Ovary (tissue), 9 donors: ENCODE results near the gene EEFSEC. TPM values are rescaled to one million over a fixed set of nuclear protein-coding genes. Genes with fewer than 3 reads are reported as not detected.

ENCODE experiments used
- DNase-seq, 5 donors: peaks; one replicate each; pipeline ENCODE4 v3.0.0-alpha.2; 2019 to 2020
- H3K27ac ChIP-seq, 2 donors: fragments of 200-600 bp; one replicate each; pipeline versions ENCODE4 v1.5.1 to v1.8.0; 2019 to 2022
- H3K27me3 ChIP-seq: fragments of 200-600 bp; one replicate; pipeline ENCODE4 v1.8.0; 2022
- H3K36me3 ChIP-seq: fragments of 200-600 bp; sonication (generic); one replicate; pipeline ENCODE4 v1.5.1; 2019
- H3K4me1 ChIP-seq: one replicate; pipeline ENCODE4 v1.8.1; 2013; ENCODE audit warnings: mild to moderate bottlenecking, moderate library complexity; ENCODE audit not compliant: insufficient read depth
- H3K4me3 ChIP-seq: fragments of 200-600 bp; sonication (generic); one replicate; pipeline ENCODE4 v1.5.1; 2017
- H3K9me3 ChIP-seq, 2 donors: fragments of 200-600 bp in 1 of 2; sonication (generic) in 1 of 2; one replicate each; pipeline versions ENCODE4 v1.5.1 to v1.8.1; 2013 to 2019; ENCODE audit warnings: mild to moderate bottlenecking in 1 of 2, moderate library complexity in 1 of 2
- CTCF ChIP-seq, 3 donors: fragments of 450-650 bp in 2 of 3; fragments of 200-600 bp in 1 of 3; IDR thresholded peaks; one replicate each; pipeline versions ENCODE4 v1.5.1 to v1.8.0; 2016 to 2022; ENCODE audit warnings: antibody characterized with exemption in 3 of 3, mild to moderate bottlenecking in 1 of 3
- EP300 ChIP-seq: sonication (generic); formaldehyde crosslinking; IDR thresholded peaks from one replicate; pipeline ENCODE4 v1.6.1; 2017; ENCODE audit warnings: antibody characterized with exemption
- POLR2A ChIP-seq: fragments of 450-650 bp; IDR thresholded peaks from one replicate; pipeline ENCODE4 v1.6.1; 2017; ENCODE audit warnings: antibody characterized with exemption, mild to moderate bottlenecking, moderate library complexity
- WGBS, 3 donors: extraction: QIAGEN DNeasy Blood & Tissue Kit in 1 of 3; methylation state at CpG; one replicate each; pipeline versions ENCODE4 v1.1.5 to v1.1.7; 2013 to 2017; 5-methylcytosine and 5-hydroxymethylcytosine counted together
- intact Hi-C, 4 donors: fragments of 100-400 bp; cut with DNase I; formaldehyde crosslinking; loops; one replicate each; pipeline versions ENCODE4 v1.11.0 to v1.15.1; 2022 to 2023
- polyA plus RNA-seq, 2 donors: library from polyadenylated mRNA; stranded (reverse); fragments of 200-250 nt in 1 of 2; fragments of 350-450 nt in 1 of 2; fragmentation: Illumina TruSeq in 1 of 2; extraction: RNeasy Lipid Tissue Mini Kit (QIAGEN cat#74804) in 1 of 2; gene quantifications; one replicate each; pipeline ENCODE4 v1.2.3, GENCODE V29; 2013 to 2014
- total RNA-seq, 7 donors: library from RNA; depleted of rRNA in 2 of 7; stranded (reverse); fragments of >200 nt in 2 of 7; fragmentation: NEBNext Ultra II Directional in 3 of 7; extraction: Animal tissue kit (Norgen Biotek cat#: 25700) in 3 of 7; gene quantifications; one replicate each; pipeline versions ENCODE4 v1.1.0 to v1.2.4, GENCODE V29; 2016 to 2023
- donor health status: DM: no; HTN: no; CAD: no; lungs with moderate emphysema.
- donor health status: DM: no; HTN: no; CAD: no.
- donor health status: Bipolar disorder and iron deficiency.
- donor health status: DM: yes; HTN: yes; CAD: no.
- donor health status: DM: no; HTN: no; CAD: no.
- donor health status: DM: yes; HTN: yes; CAD: no.

EEFSEC gene
- total and polyA plus RNA-seq, 9 donors = 6.8 to 21.0 (median 15.4) TPM

GRCh38 chr3:128369121-128369703 lies 215.9 kb downstream of the EEFSEC start:
- peaks cover 3% of the 10 kb centered on the region for H3K4me1 ChIP-seq
- H3K27me3 ChIP-seq = no peaks in the 10 kb centered on the region
- DNase-seq = no peak
- TF ChIP-seq CTCF (IDR thresholded peaks at IDR 0.05) = no peak
- TF ChIP-seq POLR2A = no peak
- no peak for TF ChIP-seq EP300
- H3K36me3 ChIP-seq = no peaks in the 10 kb centered on the region
- H3K9me3 ChIP-seq = no peaks in the 10 kb centered on the region
- no peak overlapping the region for H3K4me3 ChIP-seq
- H3K27ac ChIP-seq = no peak overlapping the region
- intact Hi-C loops = no loop called here
- WGBS, 3 donors = 37 to 53% (median 47%) methylated on average over 2 of the region's 2 CpGs

- TF ChIP-seq EP300 = no peak
- intact Hi-C loops = no loop called here
- no peak for DNase-seq
- H3K9me3 ChIP-seq = no peaks in the 10 kb centered on the region
- no peak overlapping the region for H3K4me3 ChIP-seq
- H3K4me1 ChIP-seq = peaks cover 3% of the 10 kb centered on the region
- 90 to 94% (median 93%) methylated on average over 10 of the region's 10 CpGs for WGBS, 3 donors
- no peaks in the 10 kb centered on the region for H3K27me3 ChIP-seq
- no peak overlapping the region for H3K27ac ChIP-seq
- H3K36me3 ChIP-seq = no peaks in the 10 kb centered on the region
These were observed 216.8 kb downstream of the EEFSEC start for GRCh38 chr3:128369881-128370642.

GRCh38 chr3:128372281-128372680 lies 219.0 kb downstream of the EEFSEC start:
- H3K4me1 ChIP-seq = no peaks in the 10 kb centered on the region
- no peaks in the 10 kb centered on the region for H3K27me3 ChIP-seq
- H3K4me3 ChIP-seq = no peak overlapping the region
- no peaks in the 10 kb centered on the region for H3K9me3 ChIP-seq
- intact Hi-C loops = no loop called here
- 92 to 96% (median 94%) methylated on average over 5 of the region's 5 CpGs for WGBS, 3 donors
- H3K36me3 ChIP-seq = no peaks in the 10 kb centered on the region
- TF ChIP-seq POLR2A (no peak), CTCF (IDR thresholded peaks at IDR 0.05) (no peak), EP300 (no peak)
- H3K27ac ChIP-seq = no peak overlapping the region
- no peak for DNase-seq

- Histone ChIP-seq H3K27ac (no peak overlapping the region), H3K36me3 (no peaks in the 10 kb centered on the region), H3K4me1 (peaks cover under 1% of the 10 kb centered on the region), H3K4me3 (no peak overlapping the region), H3K27me3 (no peaks in the 10 kb centered on the region), H3K9me3 (no peaks in the 10 kb centered on the region)
- no peak for DNase-seq
- no peak for TF ChIP-seq EP300
- no peak for TF ChIP-seq CTCF (IDR thresholded peaks at IDR 0.05)
- TF ChIP-seq POLR2A = no peak
- intact Hi-C loops = no loop called here
- 93 to 98% (median 96%) methylated on average over 10 of the region's 10 CpGs for WGBS, 3 donors
These were observed 219.6 kb downstream of the EEFSEC start for GRCh38 chr3:128372707-128373533.
